Mesenchymal stem cell (in vitro differentiated cells and primary cell): Measurements from ENCODE around the gene RABAC1.

Source experiments
- DNase-seq: peaks from one replicate; pipeline ENCODE4 v3.0.0-alpha.2; 2013
- H2AFZ ChIP-seq: one replicate; pipeline ENCODE4 v1.6.1; 2013; ENCODE audit warnings: low read depth, mild to moderate bottlenecking, control low read depth, inconsistent platforms, low read length, moderate library complexity
- H2AK5ac ChIP-seq: 2 replicates; pipeline ENCODE4 v1.6.1; 2013; ENCODE audit warnings: low read length, moderate library complexity, mild to moderate bottlenecking, inconsistent platforms; ENCODE audit not compliant: severe bottlenecking
- H2BK120ac ChIP-seq: one replicate; pipeline ENCODE4 v1.6.1; 2013; ENCODE audit warnings: low read depth, mild to moderate bottlenecking, inconsistent platforms, low read length, moderate library complexity
- H2BK12ac ChIP-seq, 2 experiments: one replicate each; pipeline ENCODE4 v1.6.1; 2013; ENCODE audit warnings: inconsistent platforms in 2 of 2, low read length in 2 of 2, mild to moderate bottlenecking in 2 of 2, moderate library complexity in 2 of 2, control low read depth in 1 of 2
- H2BK15ac ChIP-seq: one replicate; pipeline ENCODE4 v1.6.1; 2013; ENCODE audit warnings: mild to moderate bottlenecking, low read depth, inconsistent platforms; ENCODE audit not compliant: poor library complexity, severe bottlenecking
- H2BK5ac ChIP-seq: 2 replicates; pipeline ENCODE4 v1.6.1; 2013; ENCODE audit warnings: low read depth, mild to moderate bottlenecking, low read length, control low read depth, inconsistent platforms; ENCODE audit not compliant: poor library complexity, severe bottlenecking
- H3K14ac ChIP-seq, 2 experiments: one replicate each; pipeline ENCODE4 v1.6.1; 2013; ENCODE audit warnings: inconsistent platforms in 2 of 2, low read length in 2 of 2, control low read depth in 1 of 2, mild to moderate bottlenecking in 1 of 2, moderate library complexity in 1 of 2
- H3K18ac ChIP-seq, 2 experiments: one replicate each; pipeline ENCODE4 v1.6.1; 2013; ENCODE audit warnings: inconsistent platforms in 2 of 2, low read length in 2 of 2, control low read depth in 1 of 2, low read depth in 1 of 2, mild to moderate bottlenecking in 1 of 2
- H3K23ac ChIP-seq, 2 experiments: one replicate each; pipeline ENCODE4 v1.6.1; 2013; ENCODE audit warnings: inconsistent platforms in 2 of 2, low read length in 2 of 2, mild to moderate bottlenecking in 2 of 2, moderate library complexity in 2 of 2, control low read depth in 1 of 2
- H3K27ac ChIP-seq: 2 replicates; pipeline ENCODE4 v1.5.1; 2013; ENCODE audit warnings: mild to moderate bottlenecking, moderate library complexity, low read length, control low read depth, inconsistent platforms; ENCODE audit not compliant: poor library complexity, severe bottlenecking
- H3K27me3 ChIP-seq, 2 experiments: 2 replicates each; pipeline versions ENCODE4 v1.6.1 to v1.7.0; 2013; ENCODE audit warnings: low read length in 2 of 2, mild to moderate bottlenecking in 2 of 2, moderate library complexity in 2 of 2, control low read depth in 1 of 2, inconsistent platforms in 1 of 2; ENCODE audit not compliant: control insufficient read depth in 1 of 2, insufficient read depth in 1 of 2
- H3K36me3 ChIP-seq, 2 experiments: 2 replicates each; pipeline versions ENCODE4 v1.6.1 to v1.7.0; 2013; ENCODE audit warnings: low read length in 2 of 2, control low read depth in 1 of 2, inconsistent platforms in 1 of 2, low read depth in 1 of 2, mild to moderate bottlenecking in 1 of 2; ENCODE audit not compliant: insufficient read depth in 2 of 2, control insufficient read depth in 1 of 2
- H3K4ac ChIP-seq, 2 experiments: one replicate each; pipeline ENCODE4 v1.6.1; 2013; ENCODE audit warnings: inconsistent platforms in 2 of 2, low read length in 2 of 2, mild to moderate bottlenecking in 2 of 2, moderate library complexity in 2 of 2, control low read depth in 1 of 2, low read depth in 1 of 2
- H3K4me1 ChIP-seq: 2 replicates; pipeline ENCODE4 v1.6.1; 2013; ENCODE audit warnings: low read depth, low read length, control low read depth; ENCODE audit not compliant: control insufficient read depth, insufficient read depth
- H3K4me2 ChIP-seq: 2 replicates; pipeline ENCODE4 v1.6.1; 2013; ENCODE audit warnings: low read length, mild to moderate bottlenecking, inconsistent platforms; ENCODE audit not compliant: poor library complexity, severe bottlenecking
- H3K4me3 ChIP-seq, 2 experiments: 2 replicates each; pipeline versions ENCODE4 v1.5.1 to v1.7.0; 2013; ENCODE audit warnings: low read length in 2 of 2, mild to moderate bottlenecking in 2 of 2, control low read depth in 1 of 2, low read depth in 1 of 2; ENCODE audit not compliant: insufficient read depth in 1 of 2
- H3K79me1 ChIP-seq: replicated peaks from 2 replicates; pipeline ENCODE4 v1.6.1; 2013; ENCODE audit warnings: mild to moderate bottlenecking, control low read depth, low read length, inconsistent platforms; ENCODE audit not compliant: poor library complexity, severe bottlenecking
- H3K9ac ChIP-seq: 2 replicates; pipeline ENCODE4 v1.7.0; 2013; ENCODE audit warnings: mild to moderate bottlenecking, low read length, moderate library complexity
- H3K9me3 ChIP-seq: 2 replicates; pipeline ENCODE4 v1.7.0; 2013; ENCODE audit warnings: mild to moderate bottlenecking, low read length; ENCODE audit not compliant: control insufficient read depth
- H4K8ac ChIP-seq: one replicate; pipeline ENCODE4 v1.6.1; 2013; ENCODE audit warnings: inconsistent platforms, mild to moderate bottlenecking, low read length, moderate library complexity
- H4K91ac ChIP-seq: one replicate; pipeline ENCODE4 v1.6.1; 2013; ENCODE audit warnings: mild to moderate bottlenecking, low read length, inconsistent platforms
- WGBS: methylation state at CpG from one replicate; pipeline ENCODE4 v1.1.7; 2013; ENCODE audit warnings: mixed read lengths; 5-methylcytosine and 5-hydroxymethylcytosine counted together

The RABAC1 gene

GRCh38 chr19:42003506-42004294 is 44.6 kb upstream of the RABAC1 start:
- DNase-seq, result no peak
- H3K27ac ChIP-seq, result no peak overlapping the region
- H3K36me3 ChIP-seq, result no peaks in the 10 kb centered on the region
- no peak overlapping the region for H3K4me2 ChIP-seq
- H2BK5ac ChIP-seq, result no peak overlapping the region
- no peak overlapping the region for H3K4ac ChIP-seq
- H2BK12ac ChIP-seq, result no peak overlapping the region
- H3K27me3 ChIP-seq, result peaks cover 72 to 73% of the 10 kb centered on the region in 2 experiments
- no peak overlapping the region for H2BK15ac ChIP-seq
- no peak overlapping the region for H4K91ac ChIP-seq
- no peak overlapping the region for H3K23ac ChIP-seq
- H2AFZ ChIP-seq, result no peak overlapping the region
- no peak overlapping the region for H3K9ac ChIP-seq
- no peaks in the 10 kb centered on the region for H3K9me3 ChIP-seq
- H3K79me1 ChIP-seq, result no peaks in the 10 kb centered on the region
- no peak overlapping the region for H4K8ac ChIP-seq
- no peak overlapping the region for H2AK5ac ChIP-seq
- H3K4me1 ChIP-seq, result peaks cover 2% of the 10 kb centered on the region
- no peak overlapping the region for H3K18ac ChIP-seq
- H3K4me3 ChIP-seq, result no peak overlapping the region
- H2BK120ac ChIP-seq, result no peak overlapping the region
- no peak overlapping the region for H3K14ac ChIP-seq
- 88% methylated on average over 21 of the region's 21 CpGs for WGBS

GRCh38 chr19:41999878-42000208 is 40.7 kb upstream of the RABAC1 start:
- no peak overlapping the region for H2AK5ac ChIP-seq
- no peak overlapping the region for H3K9ac ChIP-seq
- H3K4ac ChIP-seq, result no peak overlapping the region
- no peak for DNase-seq
- no peak overlapping the region for H3K4me2 ChIP-seq
- no peak overlapping the region for H2BK15ac ChIP-seq
- no peak overlapping the region for H3K23ac ChIP-seq
- H2AFZ ChIP-seq, result no peak overlapping the region
- no peak overlapping the region for H2BK12ac ChIP-seq
- H3K9me3 ChIP-seq, result no peaks in the 10 kb centered on the region
- no peak overlapping the region for H3K18ac ChIP-seq
- H3K14ac ChIP-seq, result no peak overlapping the region
- H3K27me3 ChIP-seq, result peaks cover 89 to 91% of the 10 kb centered on the region in 2 experiments
- no peak overlapping the region for H4K8ac ChIP-seq
- H3K4me3 ChIP-seq, result no peak overlapping the region
- peaks cover 5% of the 10 kb centered on the region for H3K4me1 ChIP-seq
- H3K79me1 ChIP-seq, result no peaks in the 10 kb centered on the region
- H3K27ac ChIP-seq, result no peak overlapping the region
- H2BK120ac ChIP-seq, result no peak overlapping the region
- no peaks in the 10 kb centered on the region for H3K36me3 ChIP-seq
- no peak overlapping the region for H4K91ac ChIP-seq
- WGBS, result 80% methylated on average over 7 of the region's 7 CpGs
- no peak overlapping the region for H2BK5ac ChIP-seq

GRCh38 chr19:41999071-41999877 is 40.2 kb upstream of the RABAC1 start:
- no peak overlapping the region for H3K18ac ChIP-seq
- no peak overlapping the region for H2AK5ac ChIP-seq
- no peak overlapping the region for H2BK12ac ChIP-seq
- no peaks in the 10 kb centered on the region for H3K9me3 ChIP-seq
- no peak overlapping the region for H2BK15ac ChIP-seq
- H2BK120ac ChIP-seq, result no peak overlapping the region
- no peak overlapping the region for H3K23ac ChIP-seq
- no peak overlapping the region for H2AFZ ChIP-seq
- H3K14ac ChIP-seq, result no peak overlapping the region
- no peaks in the 10 kb centered on the region for H3K36me3 ChIP-seq
- DNase-seq, result no peak
- no peak overlapping the region for H2BK5ac ChIP-seq
- no peak overlapping the region for H4K8ac ChIP-seq
- no peak overlapping the region for H3K9ac ChIP-seq
- no peak overlapping the region for H4K91ac ChIP-seq
- no peak overlapping the region for H3K4me2 ChIP-seq
- peaks cover 88 to 91% of the 10 kb centered on the region in 2 experiments for H3K27me3 ChIP-seq
- H3K4me1 ChIP-seq, result peaks cover 8% of the 10 kb centered on the region
- H3K27ac ChIP-seq, result no peak overlapping the region
- WGBS, result 13% methylated on average over 38 of the region's 55 CpGs
- no peaks in the 10 kb centered on the region for H3K79me1 ChIP-seq
- H3K4ac ChIP-seq, result no peak overlapping the region
- no peak overlapping the region for H3K4me3 ChIP-seq

- Histone ChIP-seq H3K36me3 (no peaks in the 10 kb centered on the region), H3K27me3 (peaks cover 81 to 86% of the 10 kb centered on the region in 2 experiments), H3K9ac (no peak overlapping the region), H3K4ac (no peak overlapping the region), H2BK12ac (no peak overlapping the region), H3K9me3 (no peaks in the 10 kb centered on the region), H3K4me3 (no peak overlapping the region), H2AK5ac (no peak overlapping the region), H3K4me1 (peaks cover 16% of the 10 kb centered on the region), H3K4me2 (peak overlapping the region; percentile 24), H2BK5ac (no peak overlapping the region), H2BK15ac (no peak overlapping the region), H3K23ac (no peak overlapping the region), H4K91ac (no peak overlapping the region), H3K27ac (no peak overlapping the region), H3K18ac (no peak overlapping the region), H2AFZ (no peak overlapping the region), H3K14ac (no peak overlapping the region), H2BK120ac (no peak overlapping the region), H4K8ac (no peak overlapping the region), H3K79me1 (no peaks in the 10 kb centered on the region)
- WGBS, result 4% methylated on average over 36 of the region's 64 CpGs
- DNase-seq, result peak; percentile 29
Measured at GRCh38 chr19:41998246-41999020, 39.3 kb upstream of the RABAC1 start.
